Measurements from ENCODE around the gene DHRSX.
"Not testable (repeated sequence)": the region's sequence is repeated elsewhere in the genome, so short reads cannot be mapped to it uniquely, and the experiment has no call there.

The DHRSX gene

DNA sequence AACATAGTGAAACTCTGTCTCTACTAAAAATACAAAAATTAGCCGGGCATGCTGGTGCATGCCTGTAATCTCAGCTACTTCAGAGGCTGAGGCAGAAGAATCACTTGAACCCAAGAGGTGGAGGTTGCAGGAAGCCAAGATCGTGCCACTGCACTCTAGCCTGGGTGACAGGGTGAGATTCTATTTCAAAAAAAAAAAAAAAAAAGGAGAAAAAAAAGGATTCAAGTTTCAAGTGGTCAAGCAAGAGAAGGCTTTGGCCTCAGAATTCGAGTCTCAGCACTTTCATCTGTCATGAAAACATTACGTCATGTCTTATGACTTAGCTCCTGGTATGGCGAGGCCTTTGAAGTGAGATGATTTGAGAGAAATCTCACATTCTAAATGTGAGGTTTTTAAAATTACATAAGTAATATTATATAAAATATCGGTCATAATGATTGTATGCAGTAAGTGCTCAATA is 21.2 kb upstream of the DHRSX start:
- TF ChIP-seq, protein P1, sequence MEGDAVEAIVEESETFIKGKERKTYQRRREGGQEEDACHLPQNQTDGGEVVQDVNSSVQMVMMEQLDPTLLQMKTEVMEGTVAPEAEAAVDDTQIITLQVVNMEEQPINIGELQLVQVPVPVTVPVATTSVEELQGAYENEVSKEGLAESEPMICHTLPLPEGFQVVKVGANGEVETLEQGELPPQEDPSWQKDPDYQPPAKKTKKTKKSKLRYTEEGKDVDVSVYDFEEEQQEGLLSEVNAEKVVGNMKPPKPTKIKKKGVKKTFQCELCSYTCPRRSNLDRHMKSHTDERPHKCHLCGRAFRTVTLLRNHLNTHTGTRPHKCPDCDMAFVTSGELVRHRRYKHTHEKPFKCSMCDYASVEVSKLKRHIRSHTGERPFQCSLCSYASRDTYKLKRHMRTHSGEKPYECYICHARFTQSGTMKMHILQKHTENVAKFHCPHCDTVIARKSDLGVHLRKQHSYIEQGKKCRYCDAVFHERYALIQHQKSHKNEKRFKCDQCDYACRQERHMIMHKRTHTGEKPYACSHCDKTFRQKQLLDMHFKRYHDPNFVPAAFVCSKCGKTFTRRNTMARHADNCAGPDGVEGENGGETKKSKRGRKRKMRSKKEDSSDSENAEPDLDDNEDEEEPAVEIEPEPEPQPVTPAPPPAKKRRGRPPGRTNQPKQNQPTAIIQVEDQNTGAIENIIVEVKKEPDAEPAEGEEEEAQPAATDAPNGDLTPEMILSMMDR (IDR thresholded peaks at IDR 0.05; ENCODE audit: low read depth, low read length), result no peak
- H3K36me3 ChIP-seq, result no peaks in the 10 kb centered on the region
- no peaks in the 10 kb centered on the region for H3K9me3 ChIP-seq
- no peaks in the 10 kb centered on the region for H3K27me3 ChIP-seq
- no peak overlapping the region for H3K4me3 ChIP-seq (ENCODE audit: low read depth, low read length)
- no peaks in the 10 kb centered on the region for H3K4me1 ChIP-seq
- no peak for DNase-seq

DNA sequence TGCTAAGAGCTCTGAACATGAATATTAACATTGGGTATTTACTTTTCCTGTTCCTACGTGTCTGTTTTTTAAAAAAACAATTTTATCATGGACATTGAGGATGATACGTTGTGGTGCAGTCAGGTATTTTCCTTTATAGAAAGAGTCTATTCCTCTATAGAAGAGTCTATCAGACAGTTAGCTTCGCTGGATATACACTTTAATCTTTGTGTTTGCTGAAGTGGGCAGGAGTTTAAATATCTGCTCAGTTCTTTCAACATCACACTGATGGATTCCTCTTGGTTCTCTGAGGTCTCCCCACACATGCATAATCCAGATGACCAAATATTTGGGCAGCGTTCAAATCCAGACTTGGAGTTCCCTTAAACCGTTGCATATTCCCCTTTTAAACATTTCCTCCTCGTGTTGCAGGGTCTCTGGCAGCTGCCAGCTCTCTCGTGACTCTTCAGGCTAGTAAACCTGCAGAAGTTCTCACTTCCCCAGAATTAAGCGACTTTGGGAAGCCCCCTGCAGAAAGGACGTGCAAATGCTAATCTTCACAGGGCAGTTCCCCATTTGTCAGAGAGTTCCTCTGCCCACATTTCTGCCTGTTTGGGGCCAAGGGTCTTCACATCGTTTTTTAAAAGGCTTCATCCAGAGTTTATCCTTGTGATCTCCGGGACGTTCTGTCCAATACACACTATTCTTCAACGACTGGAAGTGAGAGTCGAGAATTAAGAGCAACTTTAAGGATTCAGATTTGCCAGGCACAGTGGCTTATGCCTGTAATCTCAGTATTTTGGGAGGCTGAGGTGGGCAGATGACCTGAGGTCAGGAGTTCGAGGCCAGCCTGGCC is 20.5 kb upstream of the DHRSX start:
- Histone ChIP-seq H3K27me3 (no peaks in the 10 kb centered on the region), H3K9me3 (no peaks in the 10 kb centered on the region), H3K4me1 (no peaks in the 10 kb centered on the region), H3K4me3 (ENCODE audit: low read depth, low read length) (no peak overlapping the region), H3K36me3 (no peaks in the 10 kb centered on the region)
- no peak for DNase-seq
- TF ChIP-seq, protein P1 (IDR thresholded peaks at IDR 0.05; ENCODE audit: low read depth, low read length), result no peak

DNA sequence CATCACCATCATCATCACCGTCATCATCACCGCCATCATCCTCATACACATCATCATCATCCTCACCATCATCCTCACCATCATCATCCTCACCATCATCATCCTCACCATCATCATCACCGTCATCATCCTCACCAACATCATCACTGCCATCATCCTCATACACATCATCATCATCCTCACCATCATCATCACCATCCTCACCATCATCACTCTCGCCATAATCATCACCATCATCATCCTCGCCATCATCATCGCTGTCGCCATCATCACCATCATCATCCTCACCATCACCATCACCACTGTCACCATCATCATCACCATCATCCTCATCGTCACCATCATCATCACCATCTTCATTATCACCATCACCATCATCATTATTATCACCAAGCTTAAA is 19.8 kb upstream of the DHRSX start:
- no peaks in the 10 kb centered on the region for H3K9me3 ChIP-seq
- no peaks in the 10 kb centered on the region for H3K27me3 ChIP-seq
- DNase-seq, result no peak
- H3K36me3 ChIP-seq, result no peaks in the 10 kb centered on the region
- no peaks in the 10 kb centered on the region for H3K4me1 ChIP-seq
- H3K4me3 ChIP-seq (ENCODE audit: low read depth, low read length), result no peak overlapping the region
- TF ChIP-seq, protein P1 (IDR thresholded peaks at IDR 0.05; ENCODE audit: low read depth, low read length), result no peak

DNA sequence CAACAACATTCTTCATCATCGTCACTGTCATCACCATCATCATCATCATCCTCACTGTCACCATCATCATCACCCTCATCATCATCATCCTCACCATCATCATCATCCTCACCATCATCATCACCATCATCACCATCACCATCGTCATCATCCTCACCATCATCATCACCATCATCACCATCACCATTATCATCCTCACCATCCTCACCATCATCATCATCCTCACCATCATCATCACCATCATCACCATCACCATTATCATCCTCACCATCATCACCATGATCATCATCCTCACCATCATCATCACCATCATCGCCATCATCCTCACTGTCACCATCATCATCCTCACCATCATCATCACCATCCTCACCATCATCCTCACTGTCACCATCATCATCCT is 18.9 kb upstream of the DHRSX start:
- H3K27me3 ChIP-seq; H3K36me3 ChIP-seq; H3K4me3 ChIP-seq (ENCODE audit: low read depth, low read length); H3K9me3 ChIP-seq; DNase-seq; H3K4me1 ChIP-seq: not testable (repeated sequence)

DNA sequence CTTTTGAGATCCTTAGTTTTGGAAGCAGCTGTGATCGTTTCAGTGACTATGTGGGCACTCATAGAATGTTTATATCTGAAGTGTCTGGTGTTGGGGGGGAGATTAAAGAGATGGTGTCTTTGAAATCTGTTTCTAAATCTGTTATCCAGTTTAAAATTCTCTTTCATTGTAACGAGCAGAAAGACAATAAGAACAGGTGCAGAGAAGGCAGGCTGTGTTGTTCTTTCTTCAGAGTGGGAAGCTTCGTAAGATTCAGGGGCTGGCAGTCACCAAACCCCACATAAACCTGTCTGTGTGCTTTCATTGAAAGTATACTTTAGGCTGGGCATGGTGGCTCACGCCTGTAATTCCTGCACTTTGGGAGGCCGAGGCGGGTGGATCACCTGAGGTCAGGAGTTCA is 16.3 kb upstream of the DHRSX start:
- Histone ChIP-seq H3K4me3 (ENCODE audit: low read depth, low read length) (no peak overlapping the region), H3K36me3 (no peaks in the 10 kb centered on the region), H3K9me3 (no peaks in the 10 kb centered on the region), H3K27me3 (no peaks in the 10 kb centered on the region), H3K4me1 (no peaks in the 10 kb centered on the region)
- TF ChIP-seq, protein P1 (IDR thresholded peaks at IDR 0.05; ENCODE audit: low read depth, low read length), result no peak
- no peak for DNase-seq

DNA sequence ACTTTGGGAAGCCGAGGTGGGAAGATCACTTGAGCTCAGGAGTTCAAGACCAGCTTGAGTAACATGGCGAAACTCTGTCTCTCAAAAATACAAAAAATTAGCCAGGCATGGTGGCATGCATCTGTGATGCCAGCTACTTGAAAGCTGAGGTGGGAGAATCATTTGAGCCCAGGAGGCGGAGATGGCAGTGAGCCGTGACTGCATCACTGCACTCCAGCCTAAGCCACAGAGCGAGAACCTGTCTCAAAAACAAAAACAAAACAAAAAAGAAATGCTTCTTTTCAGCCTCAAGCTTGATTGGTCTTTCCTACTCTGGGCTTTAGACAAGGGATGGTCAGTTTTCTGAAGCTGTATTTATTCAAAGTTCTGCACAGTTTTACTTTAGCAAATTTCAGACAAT is 15.8 kb upstream of the DHRSX start:
- TF ChIP-seq, protein P1 (IDR thresholded peaks at IDR 0.05; ENCODE audit: low read depth, low read length), result no peak
- H3K36me3 ChIP-seq, result no peaks in the 10 kb centered on the region
- no peaks in the 10 kb centered on the region for H3K4me1 ChIP-seq
- no peak overlapping the region for H3K4me3 ChIP-seq (ENCODE audit: low read depth, low read length)
- DNase-seq, result no peak
- H3K9me3 ChIP-seq, result no peaks in the 10 kb centered on the region
- no peaks in the 10 kb centered on the region for H3K27me3 ChIP-seq

Measured in BE2C (cell line).